ENCODE results near the gene BEST2.

Gene BEST2

GRCh38 chr19:12801466-12802266, 50.1 kb downstream of the BEST2 start, which contains the start of the genes PRDX2 and THSD8:
TSS of gene PRDX2 (minus strand) at chr19:12801800. CDS start at chr19:12801261, 539 bp downstream.
TSS of gene THSD8 (plus strand) at chr19:12802069. CDS start at chr19:12802072, 3 bp downstream.
- peak; percentile 50 to 76 (median 62) for DNase-seq

GRCh38 chr19:12802267-12803106, 50.9 kb downstream of the BEST2 start:
- peak in 3 of 4 experiments; percentile 16 to 37 (median 33) for DNase-seq

- no peak for DNase-seq
Measured at GRCh38 chr19:12804051-12804450, 52.5 kb downstream of the BEST2 start.

GRCh38 chr19:12806242-12807081, 54.9 kb downstream of the BEST2 start, which contains the start of gene RNASEH2A:
TSS of gene RNASEH2A (plus strand) at chr19:12806584. CDS start at chr19:12806674, 90 bp downstream.
- peak; percentile 93 to 97 (median 96) for DNase-seq
